CD4-positive, alpha-beta T cell treated with Interleukin-10 for 1 hour (primary cell): ENCODE data around the gene DLGAP3.
"Not testable (repeated sequence)": the region's sequence is repeated elsewhere in the genome, so short reads cannot be mapped to it uniquely, and the experiment has no call there.

Source experiments
- DNase-seq: peaks from one replicate; pipeline ENCODE4 v3.0.0-alpha.2; 2020

DLGAP3 gene

DNA sequence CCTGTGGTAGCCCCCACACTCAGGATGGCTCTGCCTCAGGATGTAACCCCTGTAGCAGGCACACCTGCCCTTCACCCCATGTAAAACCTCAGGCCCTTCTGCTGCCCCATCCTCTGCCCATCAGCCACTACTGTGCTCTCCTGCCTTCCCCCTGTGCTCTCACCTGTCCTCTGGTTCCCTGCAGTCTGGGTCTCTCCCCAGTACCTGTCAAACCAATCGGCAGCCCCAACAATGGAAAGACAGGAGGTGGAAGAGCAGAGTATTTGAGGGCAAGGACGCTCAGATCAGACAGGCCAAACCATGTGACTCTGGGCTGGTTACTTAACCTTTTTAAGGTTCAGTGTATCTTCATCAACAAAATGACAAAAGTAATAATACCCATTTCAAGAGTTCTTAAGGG, 100.8 kb downstream of the DLGAP3 start:
- no peak for DNase-seq

DNA sequence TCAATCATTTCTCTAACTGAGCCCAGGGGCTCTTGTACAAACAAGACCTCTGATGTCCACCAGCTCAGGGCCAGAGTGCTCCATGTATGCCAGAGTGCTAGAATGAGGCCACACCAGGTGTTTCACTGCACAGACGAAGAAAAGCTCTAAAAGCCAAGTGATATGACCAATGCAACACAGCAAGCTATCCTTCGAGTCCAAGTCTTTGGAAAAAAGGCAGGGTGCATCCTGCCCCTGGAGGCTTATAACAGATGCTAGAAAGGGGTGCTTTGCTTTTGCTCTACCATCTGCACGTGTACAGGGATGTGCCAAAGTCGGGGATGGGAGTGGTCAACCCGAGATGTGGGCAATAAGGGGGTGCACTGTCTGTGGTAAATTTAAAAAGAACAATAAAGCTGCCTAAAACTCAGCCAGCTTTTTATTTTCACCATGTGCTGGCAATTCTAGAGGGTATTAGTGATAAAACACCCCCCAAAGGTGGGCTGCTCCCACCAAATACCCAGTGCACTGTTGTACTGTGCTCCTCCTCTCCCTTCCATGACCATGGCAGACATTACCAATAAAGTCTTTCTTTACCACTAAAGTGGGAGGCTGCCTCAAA, 102.0 kb downstream of the DLGAP3 start:
- DNase-seq: no peak

DNA sequence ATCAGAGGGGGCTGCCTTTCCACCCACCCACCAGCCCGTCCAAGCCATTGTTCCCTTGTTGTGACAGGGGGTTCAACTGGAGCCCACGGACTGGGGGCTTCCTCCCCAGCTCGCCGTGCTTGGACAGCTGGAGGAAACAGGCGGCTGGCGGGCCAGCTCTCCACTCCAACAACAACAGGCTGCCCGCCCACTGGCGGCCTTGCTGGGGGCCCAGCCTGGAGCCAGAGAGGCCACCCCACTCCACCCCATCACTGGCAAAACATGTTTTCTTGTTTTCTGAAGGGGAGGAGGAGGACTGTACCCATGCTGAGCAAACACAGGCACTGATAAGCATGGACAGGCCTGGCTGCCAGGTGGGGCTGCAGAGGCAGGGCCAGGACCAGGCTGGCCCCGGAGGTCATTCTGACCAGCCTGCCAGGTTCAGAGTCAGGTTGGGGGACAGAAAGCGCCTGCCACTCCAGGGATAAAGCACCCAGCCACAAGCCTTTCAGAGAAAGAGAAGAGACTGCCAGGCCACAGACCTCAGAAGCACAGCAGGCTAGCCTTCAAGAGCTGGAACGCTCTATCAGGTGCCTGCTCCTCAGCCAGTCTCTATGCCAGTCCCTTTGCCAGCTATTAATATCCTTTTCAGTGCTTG, 103.9 kb downstream of the DLGAP3 start:
- no peak for DNase-seq

DNA sequence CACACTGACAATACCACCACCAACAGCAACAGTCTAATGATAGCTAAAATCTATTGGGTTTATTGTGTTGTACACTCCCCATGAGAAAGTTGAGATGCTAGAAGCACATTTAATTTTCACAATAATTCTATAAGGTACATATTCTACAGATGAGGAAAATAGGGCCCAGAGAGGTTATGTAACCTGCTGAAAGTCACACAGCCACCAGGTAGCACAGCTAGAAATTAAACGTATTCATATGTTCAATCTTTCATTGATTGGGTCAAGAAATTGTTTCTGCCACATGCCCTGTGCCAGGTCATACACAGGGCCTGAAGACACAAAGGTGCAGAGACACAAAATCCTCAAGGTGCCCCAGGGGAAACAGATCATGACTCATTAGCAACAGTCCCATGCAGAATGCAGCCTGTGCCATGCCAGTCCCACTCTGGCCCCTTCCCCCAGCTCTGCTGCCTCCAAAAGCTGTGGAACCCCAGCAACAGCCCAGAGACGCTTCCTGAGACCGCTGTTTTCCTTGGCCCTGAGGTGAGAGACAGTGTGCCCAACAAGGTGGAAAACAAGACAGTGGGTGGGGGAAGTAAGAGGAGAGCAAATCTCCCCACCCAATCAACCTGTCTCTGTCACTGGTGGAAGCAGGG, 104.5 kb downstream of the DLGAP3 start:
- no peak for DNase-seq

DNA sequence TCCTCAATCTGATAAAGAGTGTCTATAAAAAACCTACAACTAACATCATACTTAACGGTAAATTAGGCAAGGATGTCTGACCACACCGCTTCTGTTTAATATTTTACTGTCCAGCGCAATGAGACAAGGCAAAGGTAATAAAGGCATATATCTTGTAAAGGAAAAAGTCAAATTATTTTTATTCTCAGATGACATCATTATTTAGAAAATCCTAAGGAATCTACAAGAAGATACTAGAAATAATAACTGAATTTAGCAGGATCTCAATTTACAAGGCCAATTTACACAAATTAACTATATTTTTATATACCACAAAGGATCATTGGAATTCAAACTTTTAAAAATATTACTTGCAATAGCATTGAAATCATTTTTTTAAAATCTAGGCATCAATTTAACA, 107.2 kb downstream of the DLGAP3 start:
- no peak for DNase-seq

DNA sequence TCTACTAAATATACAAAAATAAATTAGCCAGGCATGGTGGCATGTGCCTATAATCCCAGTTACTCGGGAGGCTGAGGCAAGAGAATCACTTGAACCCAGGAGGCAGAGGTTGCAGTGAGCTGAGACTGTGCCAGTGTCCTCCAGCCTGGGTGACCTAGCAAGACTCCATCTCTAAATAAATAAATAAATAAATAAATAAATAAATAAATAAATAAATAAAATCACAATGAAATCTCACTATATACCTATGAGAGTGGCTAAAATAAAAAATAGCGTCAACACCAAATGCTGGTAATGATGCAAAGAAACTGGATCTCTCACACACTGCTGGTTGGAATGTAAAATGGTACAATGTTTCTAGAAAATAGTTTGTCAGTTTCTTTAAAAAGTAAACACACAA, 110.6 kb downstream of the DLGAP3 start:
- DNase-seq: not testable (repeated sequence)

DNA sequence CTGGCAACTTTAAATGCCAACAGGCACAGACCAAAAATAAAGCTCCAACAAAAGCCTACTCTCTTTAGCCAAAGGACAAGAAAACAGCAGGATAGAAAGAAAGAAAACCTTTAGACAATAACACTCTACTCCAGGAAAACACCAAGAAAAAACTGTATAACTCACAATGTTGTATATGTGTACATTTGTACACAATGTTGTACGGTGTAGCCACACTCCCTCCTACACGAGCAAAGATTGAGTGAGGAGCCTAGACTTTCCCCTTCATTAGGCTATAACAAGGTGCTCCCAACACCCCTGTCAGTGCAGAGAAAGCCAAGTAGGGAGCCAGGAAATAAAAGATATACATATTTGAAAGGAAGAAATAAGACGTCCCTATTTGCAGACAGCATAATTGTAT, 112.7 kb downstream of the DLGAP3 start:
- no peak for DNase-seq

DNA sequence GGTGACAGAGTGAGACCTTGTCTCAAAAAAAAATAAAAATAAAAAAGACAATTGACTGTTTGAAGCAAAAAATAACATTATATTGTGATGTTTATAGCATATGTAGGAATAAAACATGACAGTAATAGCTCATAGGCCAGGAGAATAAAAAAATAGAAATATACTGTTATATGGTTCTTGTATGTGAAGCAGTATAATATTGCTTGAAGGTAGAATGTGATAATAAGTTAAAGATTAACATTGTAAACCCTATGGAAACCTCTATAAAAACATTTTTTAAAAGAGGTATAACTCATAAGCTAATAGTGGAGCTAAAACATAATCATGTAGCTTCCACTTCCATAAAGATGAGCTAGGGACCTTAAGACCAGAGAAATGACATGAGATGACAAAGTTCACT, 113.1 kb downstream of the DLGAP3 start:
- DNase-seq: no peak
